ENCODE data around the gene KCNG1.

Gene KCNG1

DNA sequence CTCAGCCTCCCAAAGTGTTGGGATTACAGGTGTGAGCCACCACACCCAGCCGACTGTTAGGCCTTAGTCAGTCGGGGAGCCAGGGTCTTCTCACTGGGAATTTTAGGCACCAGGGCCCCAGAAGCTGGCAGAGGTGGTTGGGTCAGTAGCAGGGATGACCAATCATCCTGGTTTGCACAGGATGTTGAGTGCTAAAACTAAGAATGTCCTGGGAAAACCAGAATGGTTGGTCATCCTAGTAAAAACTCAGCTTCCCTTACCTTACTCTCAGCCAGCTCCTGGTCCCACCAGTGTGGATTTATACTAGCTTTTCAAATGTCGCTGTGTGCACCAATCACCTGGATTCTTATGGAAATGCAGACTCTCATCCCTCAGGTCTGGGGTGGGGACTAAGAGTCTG is 31.8 kb downstream of the KCNG1 start:
- H3K4me3 ChIP-seq (ENCODE audit: low read depth, low read length) = no peak overlapping the region
- DNase-seq (ENCODE audit: low read depth) = no peak
- TF ChIP-seq, protein P1, sequence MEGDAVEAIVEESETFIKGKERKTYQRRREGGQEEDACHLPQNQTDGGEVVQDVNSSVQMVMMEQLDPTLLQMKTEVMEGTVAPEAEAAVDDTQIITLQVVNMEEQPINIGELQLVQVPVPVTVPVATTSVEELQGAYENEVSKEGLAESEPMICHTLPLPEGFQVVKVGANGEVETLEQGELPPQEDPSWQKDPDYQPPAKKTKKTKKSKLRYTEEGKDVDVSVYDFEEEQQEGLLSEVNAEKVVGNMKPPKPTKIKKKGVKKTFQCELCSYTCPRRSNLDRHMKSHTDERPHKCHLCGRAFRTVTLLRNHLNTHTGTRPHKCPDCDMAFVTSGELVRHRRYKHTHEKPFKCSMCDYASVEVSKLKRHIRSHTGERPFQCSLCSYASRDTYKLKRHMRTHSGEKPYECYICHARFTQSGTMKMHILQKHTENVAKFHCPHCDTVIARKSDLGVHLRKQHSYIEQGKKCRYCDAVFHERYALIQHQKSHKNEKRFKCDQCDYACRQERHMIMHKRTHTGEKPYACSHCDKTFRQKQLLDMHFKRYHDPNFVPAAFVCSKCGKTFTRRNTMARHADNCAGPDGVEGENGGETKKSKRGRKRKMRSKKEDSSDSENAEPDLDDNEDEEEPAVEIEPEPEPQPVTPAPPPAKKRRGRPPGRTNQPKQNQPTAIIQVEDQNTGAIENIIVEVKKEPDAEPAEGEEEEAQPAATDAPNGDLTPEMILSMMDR (IDR thresholded peaks at IDR 0.05; ENCODE audit: control insufficient read depth, extremely low read depth, insufficient read depth) = no peak

DNA sequence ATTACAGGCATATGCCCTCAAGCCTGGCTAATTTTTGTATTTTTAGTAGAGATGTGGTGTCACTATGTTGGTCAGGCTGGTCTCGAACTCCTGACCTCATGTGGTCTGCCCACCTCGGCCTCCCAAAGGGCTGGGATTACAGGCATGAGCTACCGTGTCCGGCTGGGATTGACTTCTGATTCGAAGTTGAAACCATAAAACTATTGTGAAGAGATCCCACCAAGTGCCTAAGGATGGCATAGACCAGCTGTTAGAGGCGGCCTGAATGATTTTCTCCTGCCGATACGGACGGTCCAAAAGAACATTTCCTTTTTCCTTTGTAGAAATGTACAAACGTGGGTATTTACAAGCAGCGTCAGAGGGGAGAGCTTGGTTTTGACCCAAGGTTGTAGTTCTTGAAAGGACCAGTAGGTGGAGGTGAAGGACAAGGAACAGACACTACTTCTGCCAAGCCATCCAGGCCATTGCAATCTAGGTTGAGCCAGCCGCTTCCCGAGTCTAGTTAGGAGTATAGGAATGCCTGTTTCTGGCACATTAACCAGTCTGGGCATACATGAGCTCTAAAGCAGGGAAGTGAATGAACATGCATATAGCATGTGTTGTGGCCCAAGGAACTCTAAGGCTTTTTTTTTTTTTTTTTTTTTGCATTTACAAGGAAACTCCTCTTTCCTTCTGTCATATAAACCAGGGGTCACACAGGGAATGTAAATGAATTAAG is 35.3 kb downstream of the KCNG1 start:
- peak; percentile 84 for DNase-seq (ENCODE audit: low read depth)
- TF ChIP-seq, protein P1 (IDR thresholded peaks at IDR 0.05; ENCODE audit: control insufficient read depth, extremely low read depth, insufficient read depth) = peak; percentile 92
- H3K4me3 ChIP-seq (ENCODE audit: low read depth, low read length) = 0 out of 2 replicates have a peak overlapping the region, but pooled peaks have one; percentile 9

DNA sequence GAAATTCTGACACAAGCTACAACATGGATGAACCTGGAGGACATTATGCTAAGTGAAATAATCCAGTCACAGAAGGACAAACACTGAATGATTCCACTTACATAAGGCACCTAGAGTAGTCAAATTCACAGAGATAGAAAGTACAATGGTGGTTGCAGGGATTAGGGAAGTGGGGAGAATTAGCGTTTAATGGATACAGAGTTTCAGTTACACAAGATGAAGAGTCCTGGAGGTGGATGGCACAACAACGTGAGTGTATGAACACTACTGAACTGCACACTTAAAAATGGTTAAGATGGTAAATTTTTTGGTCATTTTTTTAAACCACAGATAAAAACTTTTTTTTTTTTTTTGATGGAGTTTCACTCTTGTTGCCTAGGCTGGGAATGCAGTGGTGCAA is 39.6 kb downstream of the KCNG1 start:
- no peak for DNase-seq (ENCODE audit: low read depth)
- no peak overlapping the region for H3K4me3 ChIP-seq (ENCODE audit: low read depth, low read length)
- TF ChIP-seq, protein P1 (IDR thresholded peaks at IDR 0.05; ENCODE audit: control insufficient read depth, extremely low read depth, insufficient read depth) = no peak

DNA sequence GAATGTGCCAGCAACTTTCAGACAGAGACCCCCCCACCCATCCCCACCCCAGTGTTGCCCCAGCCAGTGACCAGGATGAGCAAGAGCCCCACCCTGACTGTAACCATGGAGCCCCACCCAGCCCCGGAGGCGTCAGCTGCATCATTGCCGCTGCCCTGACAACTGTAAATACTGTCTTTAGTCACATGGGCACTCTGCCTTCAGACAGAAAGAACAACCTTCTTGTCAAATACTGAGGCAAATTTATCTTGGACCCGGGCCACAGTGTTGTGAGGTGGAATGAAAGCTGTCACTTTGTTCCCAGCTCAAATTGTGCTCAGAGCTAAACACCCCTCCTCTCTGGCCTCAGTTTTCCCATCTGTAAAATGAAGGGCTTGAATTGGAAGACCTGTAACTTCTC is 40.5 kb downstream of the KCNG1 start:
- H3K4me3 ChIP-seq (ENCODE audit: low read depth, low read length) = no peak overlapping the region
- TF ChIP-seq, protein P1 (IDR thresholded peaks at IDR 0.05; ENCODE audit: control insufficient read depth, extremely low read depth, insufficient read depth) = no peak
- peak; percentile 78 for DNase-seq (ENCODE audit: low read depth)

DNA sequence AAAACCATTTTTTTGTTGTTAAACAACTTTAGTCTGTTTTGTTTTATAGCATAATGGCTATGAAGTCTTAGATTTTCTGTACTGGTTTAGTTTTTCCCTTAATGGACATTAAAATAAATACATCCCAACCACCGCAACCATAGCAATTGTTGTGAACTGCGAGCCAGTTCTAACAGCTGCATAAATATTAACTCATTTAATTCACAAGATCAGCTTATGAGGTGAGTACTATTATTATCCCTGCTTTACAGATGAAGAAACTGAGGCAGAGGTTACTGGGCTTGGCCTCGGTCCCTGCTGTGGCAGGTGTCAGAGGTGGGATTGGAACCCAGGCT is 41.2 kb downstream of the KCNG1 start:
- TF ChIP-seq, protein P1 (IDR thresholded peaks at IDR 0.05; ENCODE audit: control insufficient read depth, extremely low read depth, insufficient read depth) = no peak
- no peak for DNase-seq (ENCODE audit: low read depth)
- H3K4me3 ChIP-seq (ENCODE audit: low read depth, low read length) = no peak overlapping the region

DNA sequence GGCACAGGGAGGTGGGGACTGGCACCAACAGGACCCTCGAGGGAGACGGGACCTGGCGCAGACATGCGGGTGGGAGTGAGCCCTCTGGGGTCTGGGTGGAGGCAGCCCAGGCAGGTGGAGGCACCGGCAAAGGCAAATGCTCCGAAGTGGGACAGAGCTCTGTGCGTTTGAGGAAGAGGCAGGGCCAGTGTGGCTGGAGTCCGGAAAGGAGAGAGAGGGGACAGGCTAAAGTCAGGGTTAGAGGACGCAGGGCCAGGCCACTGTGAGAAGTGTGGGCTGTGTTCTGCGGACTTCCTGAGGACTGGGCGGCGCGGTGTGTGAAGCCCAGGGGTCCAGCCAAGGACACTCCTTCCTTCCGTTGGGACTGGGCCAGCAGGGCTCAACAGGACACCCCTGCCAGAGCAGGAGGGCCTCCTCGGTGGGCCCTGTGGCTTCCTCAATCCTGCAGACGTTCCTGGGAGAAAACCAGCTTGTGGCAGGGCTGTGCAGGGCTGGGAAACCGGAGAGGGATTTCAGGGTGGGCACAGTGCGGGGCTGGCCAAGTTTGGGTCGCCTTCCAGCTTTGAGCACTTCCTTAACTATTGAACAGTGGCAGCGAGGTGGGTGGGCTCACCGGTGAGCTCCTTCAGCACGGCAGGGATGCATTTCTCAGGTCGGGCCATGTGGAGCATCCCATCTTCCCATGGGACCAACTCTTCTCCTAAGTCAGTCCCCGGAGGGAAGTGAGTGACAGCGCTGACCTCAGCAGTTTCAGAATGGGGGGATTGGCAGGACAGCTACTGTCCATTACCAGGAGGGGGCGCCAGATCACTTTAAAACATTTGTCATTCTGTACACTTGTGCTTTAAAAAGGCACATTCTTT is 41.8 kb downstream of the KCNG1 start:
- no peak for DNase-seq (ENCODE audit: low read depth)
- TF ChIP-seq, protein P1 (IDR thresholded peaks at IDR 0.05; ENCODE audit: control insufficient read depth, extremely low read depth, insufficient read depth) = peak; percentile 88
- H3K4me3 ChIP-seq (ENCODE audit: low read depth, low read length) = no peak overlapping the region
